Right cardiac atrium (tissue), 5 donors: Measurements from ENCODE around the gene SCAMP4. TPM values are rescaled to one million over a fixed set of nuclear protein-coding genes. Genes with fewer than 3 reads are reported as not detected.
A peak's percentile ranks its signal among the peaks of the same experiment; 100 is the strongest.
"Not testable (repeated sequence)": the region's sequence is repeated elsewhere in the genome, so short reads cannot be mapped to it uniquely, and the experiment has no call there.

Experiments
- ATAC-seq, 2 donors: fragments of 200-7000 bp; cut with Tn5 transposase; one replicate each; pipeline versions ENCODE4 v1.8.0 to v1.9.1; 2020; ENCODE audit warnings: moderate library complexity in 2 of 2, mild to moderate bottlenecking in 1 of 2
- DNase-seq, 3 donors: peaks; one replicate each; pipeline ENCODE4 v3.0.0-alpha.2; 2020
- H3K27ac ChIP-seq: one replicate; pipeline ENCODE4 v1.5.1; 2013; ENCODE audit warnings: mild to moderate bottlenecking, low read length, control low read depth, moderate library complexity
- H3K27me3 ChIP-seq: one replicate; pipeline ENCODE4 v1.6.1; 2013; ENCODE audit not compliant: control insufficient read depth, insufficient read depth
- H3K4me1 ChIP-seq: one replicate; pipeline ENCODE4 v1.6.1; 2013; ENCODE audit warnings: low read length; ENCODE audit not compliant: control insufficient read depth, insufficient read depth
- H3K4me3 ChIP-seq: one replicate; pipeline ENCODE4 v1.5.1; 2013; ENCODE audit warnings: low read length, control low read depth
- H3K9me3 ChIP-seq: one replicate; pipeline ENCODE4 v1.6.1; 2013; ENCODE audit warnings: low read length; ENCODE audit not compliant: control insufficient read depth
- WGBS: extraction: QIAGEN DNeasy Blood & Tissue Kit; methylation state at CpG from one replicate; pipeline ENCODE4 v1.1.7; 2013; 5-methylcytosine and 5-hydroxymethylcytosine counted together
- intact Hi-C, 4 donors: fragments of 100-400 bp; cut with DNase I; formaldehyde crosslinking; loops; one replicate each; pipeline versions ENCODE4 v1.11.0 to v1.14.0; 2022 to 2023
- polyA plus RNA-seq: library from polyadenylated mRNA; stranded (reverse); fragments of 200-250 nt; gene quantifications from one replicate; pipeline ENCODE4 v1.2.3, GENCODE V29; 2013
- total RNA-seq, 4 donors: library from RNA; stranded (reverse); fragmentation: NEBNext Ultra II Directional; extraction: Animal tissue kit (Norgen Biotek cat#: 25700); gene quantifications; one replicate each; pipeline ENCODE4 v1.2.1, GENCODE V29; 2021
- donor health status: healthy with polysubstance abuse.
- donor health status: DM: no; HTN: yes; CAD: no.
- donor health status: DM: no; HTN: no; CAD: no.
- donor health status: DM: no; HTN: yes; CAD: no; lungs with severe emphysema.
- donor health status: DM: yes; HTN: yes; CAD: no.

Gene SCAMP4
- total and polyA plus RNA-seq, 5 donors = 16.1 to 19.9 (median 18.8) TPM

- Histone ChIP-seq H3K27me3 (no peaks in the 10 kb centered on the region), H3K4me1 (no peaks in the 10 kb centered on the region), H3K27ac (no peak overlapping the region), H3K4me3 (no peak overlapping the region), H3K9me3 (no peaks in the 10 kb centered on the region)
- ATAC-seq (no peak), DNase-seq (no peak)
- WGBS = 88% methylated on average over 9 of the region's 9 CpGs
- intact Hi-C loops = loop anchor here in 1 of 4 donors (10.0 kb wide), 1 partner anchor 207 kb away; no protein-coding TSS in a partner anchor
Observed at GRCh38 chr19:1867349-1867724, 37.9 kb upstream of the SCAMP4 start.

GRCh38 chr19:1868971-1869370 lies 36.2 kb upstream of the SCAMP4 start:
- Histone ChIP-seq H3K4me3 (no peak overlapping the region), H3K4me1 (peaks cover 4% of the 10 kb centered on the region), H3K27me3 (no peaks in the 10 kb centered on the region), H3K9me3 (no peaks in the 10 kb centered on the region), H3K27ac (no peak overlapping the region)
- ATAC-seq (no peak), DNase-seq (no peak)
- intact Hi-C loops = loop anchor here in 1 of 4 donors (10.0 kb wide), 1 partner anchor 206 kb away; no protein-coding TSS in a partner anchor
- 82% methylated on average over 7 of the region's 7 CpGs for WGBS

- ATAC-seq = no peak
- WGBS = 86% methylated on average over 15 of the region's 15 CpGs
- Histone ChIP-seq H3K27ac (no peak overlapping the region), H3K4me3 (no peak overlapping the region), H3K9me3 (no peaks in the 10 kb centered on the region), H3K27me3 (no peaks in the 10 kb centered on the region), H3K4me1 (peaks cover 4% of the 10 kb centered on the region)
- intact Hi-C loops = no loop called here
- no peak for DNase-seq
Observed at GRCh38 chr19:1871140-1871597, 34.0 kb upstream of the SCAMP4 start.

GRCh38 chr19:1871630-1872029 lies 33.6 kb upstream of the SCAMP4 start:
- Histone ChIP-seq H3K4me1 (peaks cover 7% of the 10 kb centered on the region), H3K4me3 (no peak overlapping the region), H3K27ac (no peak overlapping the region), H3K9me3 (no peaks in the 10 kb centered on the region), H3K27me3 (no peaks in the 10 kb centered on the region)
- 89% methylated on average over 13 of the region's 13 CpGs for WGBS
- no peak for DNase-seq
- intact Hi-C loops = no loop called here
- no peak for ATAC-seq

GRCh38 chr19:1872807-1873523 lies 32.2 kb upstream of the SCAMP4 start:
- no peaks in the 10 kb centered on the region for H3K9me3 ChIP-seq
- peaks cover 8% of the 10 kb centered on the region for H3K4me1 ChIP-seq
- intact Hi-C loops = no loop called here
- H3K27me3 ChIP-seq = no peaks in the 10 kb centered on the region
- WGBS = 68% methylated on average over 25 of the region's 25 CpGs
- H3K27ac ChIP-seq = peak overlapping the region; percentile 91
- no peak overlapping the region for H3K4me3 ChIP-seq
- ATAC-seq = no peak
- peak in 2 of 3 donors; percentile 65 to 70 for DNase-seq

GRCh38 chr19:1873524-1874473 lies 31.4 kb upstream of the SCAMP4 start:
- Histone ChIP-seq H3K27ac (peak overlapping the region; percentile 91), H3K4me1 (peaks cover 8% of the 10 kb centered on the region), H3K9me3 (no peaks in the 10 kb centered on the region), H3K4me3 (peak overlapping the region; percentile 65), H3K27me3 (no peaks in the 10 kb centered on the region)
- peak in 2 of 3 donors; percentile 85 to 90 for DNase-seq
- 28% methylated on average over 29 of the region's 29 CpGs for WGBS
- intact Hi-C loops = no loop called here
- peak; percentile 34 to 51 for ATAC-seq

- H3K4me3 ChIP-seq = peak overlapping the region; percentile 65
- H3K9me3 ChIP-seq = no peaks in the 10 kb centered on the region
- no peak for DNase-seq
- intact Hi-C loops = no loop called here
- ATAC-seq = no peak
- no peaks in the 10 kb centered on the region for H3K27me3 ChIP-seq
- peaks cover 8% of the 10 kb centered on the region for H3K4me1 ChIP-seq
- peak overlapping the region; percentile 57 for H3K27ac ChIP-seq
- WGBS = 13% methylated on average over 16 of the region's 16 CpGs
Observed at GRCh38 chr19:1874554-1875185, 30.5 kb upstream of the SCAMP4 start.

GRCh38 chr19:1875265-1875645 lies 29.9 kb upstream of the SCAMP4 start:
- WGBS = 3% methylated on average over 11 of the region's 11 CpGs
- DNase-seq, H3K9me3 ChIP-seq, ATAC-seq, H3K27me3 ChIP-seq, intact Hi-C loops, H3K4me1 ChIP-seq: not testable (repeated sequence)
- peak overlapping the region; percentile 79 for H3K27ac ChIP-seq
- H3K4me3 ChIP-seq = peak overlapping the region; percentile 65

- intact Hi-C loops = no loop called here
- ATAC-seq = peak; percentile 93 to 96
- DNase-seq = peak; percentile 93 to 98 (median 96)
- H3K4me3 ChIP-seq = peak overlapping the region; percentile 65
- H3K4me1 ChIP-seq = peaks cover 8% of the 10 kb centered on the region
- H3K9me3 ChIP-seq = no peaks in the 10 kb centered on the region
- WGBS = under 1% methylated on average over 87 of the region's 87 CpGs
- H3K27me3 ChIP-seq = no peaks in the 10 kb centered on the region
- H3K27ac ChIP-seq = peak overlapping the region; percentile 79
Observed at GRCh38 chr19:1875646-1876495, 29.3 kb upstream of the SCAMP4 start.
